NCI-H1436 treated with DMSO at 0.1 percent for 48 hours (cell line): ENCODE data around the gene HLA-DOA.

ENCODE experiments used
- DNase-seq: peaks from one replicate; lab custom pipeline; 2025; lab: John Stamatoyannopoulos, UW

Gene HLA-DOA

DNA sequence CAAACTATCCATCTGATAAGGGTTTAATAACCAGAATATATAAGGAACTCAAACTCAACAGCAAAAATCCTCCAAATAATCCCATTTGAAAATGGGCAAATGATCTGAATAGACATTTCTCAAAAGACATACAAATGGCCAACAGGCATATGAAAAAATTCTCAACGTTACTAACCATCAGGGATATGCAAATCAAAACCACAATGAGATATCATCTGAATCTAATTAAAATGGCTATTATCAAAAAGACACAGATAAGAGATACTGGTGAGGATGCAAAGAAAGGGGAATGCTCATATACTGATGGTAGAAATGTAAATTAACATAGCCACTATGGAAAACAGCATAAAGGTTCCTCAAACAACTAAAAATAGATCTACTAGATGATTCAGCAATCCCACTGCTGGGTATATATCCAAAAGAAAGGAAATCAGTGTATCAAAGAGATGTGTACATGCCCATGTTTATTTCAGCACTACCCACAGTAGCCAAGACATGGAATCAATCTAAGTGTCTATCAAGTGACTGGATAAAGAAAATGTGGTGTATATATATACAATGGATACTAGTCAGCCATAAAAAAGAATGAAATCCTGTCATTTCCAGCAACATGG lies 47.1 kb downstream of the HLA-DOA start:
- DNase-seq = no peak

DNA sequence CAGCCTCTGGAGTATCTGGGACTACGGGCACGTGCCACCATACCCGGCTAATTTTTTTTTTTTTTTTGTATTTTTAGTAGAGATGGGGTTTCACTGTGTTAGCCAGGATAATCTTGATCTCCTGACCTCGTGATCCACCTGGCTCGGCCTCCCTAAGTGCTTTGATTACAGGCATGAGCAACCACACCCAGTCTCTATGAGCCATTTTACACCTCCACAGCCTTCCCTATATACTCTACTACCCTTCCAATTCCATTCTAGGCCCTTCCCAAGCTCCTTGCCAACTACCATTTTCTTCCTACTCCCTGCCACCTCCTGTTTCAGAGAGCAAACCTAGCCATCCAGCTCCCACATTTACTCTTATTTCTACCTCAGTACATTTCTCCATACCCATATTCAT lies 48.8 kb downstream of the HLA-DOA start:
- no peak for DNase-seq

DNA sequence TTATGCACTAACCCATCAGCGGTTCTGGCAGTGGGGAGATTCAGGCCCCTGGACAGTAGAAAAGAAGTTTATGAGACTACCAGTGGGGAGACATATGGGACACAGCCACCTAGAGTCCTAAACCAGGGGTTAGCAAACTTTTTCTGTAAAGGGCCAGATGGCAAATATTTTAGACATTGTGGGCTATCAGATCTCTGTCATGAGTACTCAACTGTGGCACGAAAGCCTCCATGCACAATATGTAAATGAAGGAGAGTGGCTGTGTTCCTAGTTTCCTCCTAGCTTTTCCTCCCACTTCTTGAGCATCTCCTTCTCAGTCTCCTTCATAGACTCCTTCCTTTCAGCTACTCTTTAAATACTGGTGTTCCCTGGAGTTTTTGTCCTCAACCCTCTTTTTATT lies 53.2 kb downstream of the HLA-DOA start:
- no peak for DNase-seq

DNA sequence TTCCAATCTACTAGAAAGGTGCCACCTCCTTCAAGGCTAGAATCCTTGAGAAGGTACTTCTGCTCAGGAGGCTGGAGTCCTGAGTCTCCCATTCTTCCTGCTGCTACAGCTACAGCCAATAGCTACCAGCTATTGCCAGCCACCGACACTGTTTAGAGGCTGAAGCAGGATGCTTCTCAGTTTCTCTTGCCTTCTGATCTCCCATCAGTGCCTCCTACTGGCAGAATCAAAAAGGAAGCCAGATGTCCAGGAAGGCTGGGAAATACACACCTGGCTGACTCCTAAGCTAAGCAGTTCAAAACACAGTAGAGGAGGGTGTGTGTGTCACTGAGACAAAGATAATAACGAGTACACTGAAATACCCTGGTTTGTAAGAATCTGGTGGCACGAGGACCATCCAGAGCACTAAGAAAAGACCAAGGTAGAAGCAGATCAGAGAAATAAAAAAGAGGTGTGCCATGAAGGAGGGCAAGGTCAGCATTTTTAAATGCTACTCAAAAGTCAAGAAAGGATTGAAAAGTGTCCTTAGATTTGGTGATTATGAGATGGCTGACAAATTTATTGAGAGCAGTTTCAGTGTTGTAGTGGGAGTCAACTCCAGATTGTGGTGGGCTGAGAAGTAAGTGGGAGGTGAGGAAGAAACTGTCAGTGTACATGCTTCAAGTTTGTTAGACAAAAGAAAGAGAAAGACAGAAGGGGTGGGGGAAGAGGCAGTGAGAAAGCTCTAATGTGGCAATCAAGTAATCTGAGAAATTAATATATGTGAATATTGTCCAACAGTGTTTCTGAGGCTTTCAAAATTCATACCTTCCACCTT lies 54.2 kb downstream of the HLA-DOA start:
- DNase-seq = no peak

DNA sequence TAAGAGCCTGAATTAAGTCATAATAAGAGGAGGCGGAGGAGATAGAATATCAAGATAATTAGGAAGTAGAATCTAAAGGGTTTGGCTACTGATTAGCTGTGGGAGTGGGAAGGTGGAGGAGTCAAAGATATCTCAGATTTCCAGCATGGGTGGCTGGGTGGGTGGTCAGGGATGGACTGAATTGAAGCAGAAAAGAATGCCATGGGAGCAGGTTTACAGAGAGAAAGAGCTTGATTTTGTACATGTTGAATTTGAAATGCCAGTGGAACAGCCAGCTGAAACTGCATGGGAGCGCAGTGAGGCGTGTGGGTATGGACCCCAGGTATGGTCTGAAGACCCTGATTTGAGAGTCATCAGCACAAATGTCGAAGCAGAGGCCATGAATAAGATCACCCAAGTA lies 55.1 kb downstream of the HLA-DOA start:
- no peak for DNase-seq
